GM21723 (cell line): Measurements from ENCODE around the gene DIMT1.

Experiments used
- ATAC-seq: cut with Tn5 transposase; IDR thresholded peaks from one replicate; pipeline ENCODE4 v1.9.1; 2021; ENCODE audit warnings: mild to moderate bottlenecking, moderate library complexity; ENCODE audit not compliant: unreplicated experiment

DIMT1 gene

GRCh38 chr5:62372600-62372999 lies 31.1 kb downstream of the DIMT1 start:
- no peak for ATAC-seq

- no peak for ATAC-seq
Measured at GRCh38 chr5:62371409-62371808, 32.3 kb downstream of the DIMT1 start.

- no peak for ATAC-seq
Measured at GRCh38 chr5:62369039-62369438, 34.7 kb downstream of the DIMT1 start.

- no peak for ATAC-seq
Measured at GRCh38 chr5:62362701-62363100, 41.0 kb downstream of the DIMT1 start.

GRCh38 chr5:62354028-62354874 lies 49.5 kb downstream of the DIMT1 start:
- peak; percentile 91 for ATAC-seq

GRCh38 chr5:62348723-62349481 lies 54.8 kb downstream of the DIMT1 start:
- no peak for ATAC-seq

- ATAC-seq: no peak
Measured at GRCh38 chr5:62347928-62348327, 55.8 kb downstream of the DIMT1 start.

GRCh38 chr5:62346748-62347147 lies 57.0 kb downstream of the DIMT1 start:
- no peak for ATAC-seq

- no peak for ATAC-seq
Measured at GRCh38 chr5:62343428-62343827, 60.3 kb downstream of the DIMT1 start.

GRCh38 chr5:62342476-62342837 lies 61.2 kb downstream of the DIMT1 start:
- peak; percentile 50 for ATAC-seq

- peak; percentile 78 for ATAC-seq
Measured at GRCh38 chr5:62341783-62342475, 61.8 kb downstream of the DIMT1 start.

GRCh38 chr5:62340979-62341378 lies 62.7 kb downstream of the DIMT1 start:
- ATAC-seq: no peak

GRCh38 chr5:62340392-62340791 lies 63.3 kb downstream of the DIMT1 start:
- no peak for ATAC-seq
